Measurements from ENCODE around the gene TNFSF15.

DNA sequence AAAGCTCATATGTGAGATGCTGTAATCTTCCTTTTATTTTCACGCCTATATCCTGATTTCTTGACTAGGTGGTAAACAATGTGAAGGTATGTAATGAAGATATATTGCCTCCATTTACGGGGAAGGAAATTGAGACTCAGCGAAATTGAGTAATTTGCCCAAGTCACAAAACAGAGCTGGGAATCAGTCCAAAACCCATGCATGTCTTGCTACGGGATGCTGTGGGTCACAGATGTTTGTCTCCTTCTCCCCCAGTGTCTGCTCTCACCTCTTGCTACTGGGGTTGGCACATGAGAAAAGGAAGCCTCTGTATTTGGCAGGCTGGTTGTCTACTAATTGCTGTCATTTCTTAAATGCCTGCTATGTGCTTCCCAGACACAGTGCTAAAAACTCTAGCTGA, 70.1 kb downstream of the TNFSF15 start:
- no peak for TF ChIP-seq EZH2 (IDR thresholded peaks at IDR 0.05; ENCODE audit: insufficient read depth, poor library complexity, severe bottlenecking)
- no peak for TF ChIP-seq EZH2phosphoT487 (IDR thresholded peaks at IDR 0.05; ENCODE audit: insufficient read depth, low read depth)

Measured in GM23248 (cell line).